NCI-H774 (cell line): ENCODE results near the gene REPS1.
"Not testable (repeated sequence)": the region's sequence is repeated elsewhere in the genome, so short reads cannot be mapped to it uniquely, and the experiment has no call there.

Experiments used
- DNase-seq: peaks from one replicate; lab custom pipeline; 2025; lab: John Stamatoyannopoulos, UW

REPS1 gene

DNA sequence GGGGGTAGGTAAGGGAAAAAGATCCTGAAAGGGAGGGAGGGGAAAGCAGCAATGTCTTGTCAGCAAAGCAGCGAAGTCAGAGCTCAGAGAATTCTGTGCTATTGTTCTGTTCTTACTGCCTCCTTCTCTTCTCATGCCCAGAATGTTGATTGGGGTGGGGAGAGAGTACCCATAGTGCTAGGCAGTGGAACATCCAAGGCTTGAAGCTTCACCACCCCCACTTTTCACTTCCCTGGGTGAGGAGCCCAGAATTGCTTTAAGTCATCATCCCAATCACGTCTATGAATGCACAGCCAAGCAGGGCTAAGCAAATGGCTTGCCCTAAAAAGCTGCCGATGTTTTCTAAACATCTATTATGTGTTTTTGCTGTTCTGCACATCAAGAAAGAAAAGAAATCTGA lies 16.5 kb downstream of the REPS1 start:
- no peak for DNase-seq

DNA sequence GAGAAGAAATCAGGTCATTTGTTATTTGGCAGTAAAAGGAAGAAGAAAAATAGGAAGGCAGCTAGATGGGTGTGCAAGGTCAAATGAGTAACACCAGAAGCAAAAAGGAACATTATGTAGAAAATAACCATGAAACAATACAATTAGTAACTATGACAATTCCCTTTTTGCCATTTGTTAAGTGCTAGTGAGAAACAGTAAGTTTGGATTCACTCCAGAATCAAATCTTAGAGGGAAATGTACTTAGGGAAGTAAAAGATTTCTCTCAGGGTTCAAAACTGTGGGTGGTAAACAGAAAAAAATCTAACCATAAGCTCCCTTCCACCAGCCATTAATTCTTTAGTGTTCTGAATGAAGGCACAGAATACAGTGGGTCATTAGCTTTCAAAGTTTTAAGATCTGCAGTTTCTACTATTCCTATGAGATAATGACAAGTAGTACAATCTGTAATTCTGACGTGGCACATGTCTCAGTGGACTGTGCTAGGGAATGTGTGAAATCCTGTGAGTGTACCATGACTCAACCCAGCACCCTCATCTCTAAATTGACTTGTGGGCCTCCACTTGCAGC lies 17.1 kb downstream of the REPS1 start:
- DNase-seq = no peak

DNA sequence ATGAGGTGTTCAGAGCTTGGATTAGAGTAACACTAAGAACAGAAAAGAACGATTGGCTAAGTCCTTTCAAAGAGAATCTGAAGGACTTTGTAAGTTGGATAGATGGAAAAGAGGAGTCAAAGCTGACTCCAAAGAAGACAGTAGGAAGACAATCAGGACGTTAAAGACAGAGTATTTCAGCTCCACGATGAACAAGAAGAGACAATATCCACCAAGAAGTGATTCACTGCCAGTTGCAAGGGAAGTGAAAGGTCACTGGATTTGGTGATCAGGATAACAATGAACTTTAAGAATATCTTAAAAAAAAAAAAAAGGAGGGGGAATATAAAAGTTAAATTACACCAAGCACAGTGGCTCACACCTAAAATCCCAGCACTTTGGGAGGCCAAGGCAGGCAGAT lies 17.9 kb downstream of the REPS1 start:
- no peak for DNase-seq

DNA sequence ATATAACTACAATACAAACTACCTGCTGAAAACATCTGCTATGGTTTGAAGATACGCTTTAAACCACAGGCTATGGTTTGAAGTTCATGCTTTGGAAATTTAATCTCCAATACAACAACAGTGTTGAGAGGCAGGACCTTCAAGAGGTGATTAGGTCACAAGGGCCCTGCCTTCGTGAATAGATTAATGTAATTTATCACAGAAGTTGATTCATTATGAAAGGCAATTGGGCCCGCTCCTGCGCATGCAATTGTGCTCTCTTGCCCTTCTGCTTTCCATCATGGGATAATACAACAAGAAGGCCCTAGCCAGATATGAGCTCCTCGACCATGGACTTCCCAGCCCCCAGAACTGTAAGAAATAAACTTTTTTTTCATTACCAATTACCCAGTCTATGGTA lies 21.2 kb downstream of the REPS1 start:
- no peak for DNase-seq

DNA sequence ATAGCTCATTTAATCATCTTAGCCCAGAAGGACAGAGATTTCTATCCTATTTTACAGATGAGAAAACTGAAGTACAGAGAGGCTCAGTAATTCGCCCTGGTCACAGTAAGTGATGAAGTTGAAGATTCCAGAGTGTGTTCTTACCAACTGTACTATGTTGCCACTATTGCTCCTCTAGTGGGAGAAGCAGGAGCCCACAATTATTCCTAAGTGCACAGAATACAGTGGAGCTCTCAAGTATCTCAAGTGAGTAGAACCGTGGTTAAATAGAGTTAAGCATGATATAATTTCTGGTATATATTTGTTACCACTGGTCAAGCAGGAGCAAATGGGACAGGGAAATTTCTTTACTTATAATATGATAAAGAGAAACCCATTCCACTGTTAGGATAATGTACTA lies 22.1 kb downstream of the REPS1 start:
- no peak for DNase-seq

DNA sequence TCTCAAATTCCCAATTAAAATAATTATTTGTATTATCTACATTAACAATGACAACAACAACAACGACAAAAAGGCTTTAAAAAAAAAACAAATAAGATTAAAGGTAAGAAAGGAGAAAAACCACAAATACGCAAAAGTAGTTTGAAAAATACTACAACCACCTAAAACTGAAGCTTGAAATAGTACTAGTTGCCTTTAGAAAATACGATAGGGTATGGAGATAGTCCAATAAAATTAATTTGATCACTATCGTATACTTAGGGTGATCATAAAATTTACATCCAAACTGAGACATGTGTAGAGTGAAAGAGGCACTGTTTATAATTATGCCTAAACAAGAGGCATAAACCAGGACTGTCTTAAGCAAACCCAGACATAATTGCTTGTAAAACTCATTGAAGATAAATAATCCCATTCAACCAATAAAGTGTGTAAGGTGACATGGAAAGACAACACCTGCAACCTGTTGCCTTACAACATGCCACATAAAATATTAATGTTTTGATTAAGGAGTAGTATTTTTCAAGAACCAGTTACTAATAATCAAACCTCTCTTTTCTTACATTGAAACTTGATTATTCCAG lies 22.7 kb downstream of the REPS1 start:
- DNase-seq = no peak

DNA sequence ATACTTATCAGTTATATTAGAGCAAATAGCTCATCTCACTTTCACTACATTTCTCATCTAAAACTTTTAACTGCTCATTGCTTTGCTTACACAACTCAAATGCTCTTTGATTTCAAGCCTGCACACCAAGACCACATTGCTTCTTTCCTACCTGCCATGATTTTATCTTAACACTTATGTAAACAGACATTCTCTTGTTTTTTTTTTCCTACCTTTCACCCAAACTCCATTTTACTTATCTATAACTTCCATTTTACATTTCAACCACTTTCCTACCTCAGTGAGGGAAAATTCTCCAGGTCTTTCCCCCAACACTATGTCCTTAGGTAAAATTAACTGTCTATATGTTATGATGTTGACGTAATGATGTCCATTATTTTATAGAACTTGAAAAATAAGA lies 24.0 kb downstream of the REPS1 start:
- DNase-seq = no peak

DNA sequence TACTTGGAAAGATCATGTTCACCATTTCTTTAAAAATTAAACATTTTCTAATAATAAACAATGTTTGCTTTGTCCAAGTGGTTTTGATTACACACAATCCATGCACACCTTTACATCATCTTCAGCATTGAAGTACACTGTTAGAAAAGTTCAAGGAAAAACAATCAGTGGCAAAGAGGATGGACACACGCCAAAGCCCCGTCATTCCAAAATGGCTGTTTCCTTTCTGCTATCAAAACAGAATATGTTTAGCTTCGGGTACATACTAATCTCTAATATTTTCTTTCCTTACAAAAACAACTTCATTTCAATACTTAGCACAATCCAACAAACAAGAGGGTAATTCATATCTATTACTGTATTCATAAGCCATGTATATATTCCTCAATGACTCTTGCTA lies 24.5 kb downstream of the REPS1 start:
- no peak for DNase-seq

DNA sequence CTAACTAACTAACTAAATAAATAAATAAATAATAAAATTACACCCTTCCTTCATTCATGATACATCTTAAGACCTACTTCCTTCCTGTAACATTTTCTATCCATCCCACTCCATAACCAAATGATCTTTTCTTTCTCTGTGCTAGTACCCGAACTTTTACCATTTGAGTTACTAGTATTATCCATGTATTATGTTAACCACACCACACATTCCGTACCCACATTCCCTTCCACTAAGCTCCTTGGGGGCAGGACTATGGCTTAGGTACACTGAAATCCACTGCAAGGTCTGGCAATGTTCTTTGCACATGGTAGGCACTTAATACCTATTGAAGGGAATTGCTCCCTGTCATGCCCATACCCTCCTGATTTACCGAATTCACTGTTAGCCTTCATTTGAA lies 24.9 kb downstream of the REPS1 start:
- no peak for DNase-seq

DNA sequence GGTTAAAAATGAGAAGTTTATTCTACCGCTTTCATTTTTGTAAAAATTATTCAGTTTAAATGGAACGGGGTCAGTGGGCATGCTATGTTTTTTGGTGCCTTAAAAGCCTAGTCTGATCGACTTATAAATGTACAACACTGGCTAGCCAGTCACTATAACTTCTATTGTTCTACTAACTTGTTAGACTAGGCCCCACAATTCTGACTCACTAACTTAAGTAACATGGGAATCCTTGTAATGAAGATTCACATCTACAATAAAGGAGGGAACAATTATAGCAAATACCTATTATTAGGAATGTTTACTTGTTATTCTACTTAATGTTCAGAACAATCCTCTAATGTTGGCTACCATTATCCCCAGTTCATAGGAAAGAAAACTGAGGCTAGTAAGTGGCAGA lies 28.5 kb downstream of the REPS1 start:
- no peak for DNase-seq

DNA sequence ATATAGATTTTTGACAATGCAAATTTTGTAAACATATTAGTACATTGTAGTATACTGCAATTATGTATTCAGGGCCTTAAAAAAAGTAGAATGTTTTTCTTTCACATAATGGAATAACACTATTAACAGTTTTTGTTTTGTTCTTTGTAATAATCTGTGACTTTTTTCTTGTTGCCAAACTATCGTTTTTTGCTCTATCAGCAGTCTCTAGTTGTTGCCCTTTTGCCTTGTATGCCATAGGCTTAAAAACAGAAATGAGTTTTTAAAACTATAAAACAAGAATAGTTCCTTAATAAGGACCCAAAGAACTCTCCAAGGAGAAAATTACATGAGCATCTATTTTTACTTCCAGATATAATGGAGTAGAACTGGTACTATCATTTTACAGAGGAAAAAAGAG lies 29.5 kb downstream of the REPS1 start:
- no peak for DNase-seq

DNA sequence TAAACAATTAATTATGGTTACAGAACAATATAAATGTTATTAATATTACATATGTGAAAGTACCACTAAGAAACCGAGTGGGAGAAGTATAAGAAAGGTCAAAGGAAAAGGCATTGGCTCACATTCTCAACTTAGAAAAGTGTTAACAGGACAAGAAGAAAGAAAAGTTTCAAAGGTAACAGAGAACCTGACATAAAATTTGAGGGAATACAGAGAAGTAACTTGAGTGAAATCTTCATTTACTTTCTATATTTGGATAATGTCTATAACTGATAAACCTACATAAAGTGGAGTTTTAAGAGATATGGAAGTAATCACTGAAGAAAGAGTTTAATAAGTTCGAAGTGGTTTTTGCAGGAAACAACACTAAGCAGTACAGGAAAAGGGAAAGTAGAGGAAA lies 30.1 kb downstream of the REPS1 start:
- DNase-seq = no peak

DNA sequence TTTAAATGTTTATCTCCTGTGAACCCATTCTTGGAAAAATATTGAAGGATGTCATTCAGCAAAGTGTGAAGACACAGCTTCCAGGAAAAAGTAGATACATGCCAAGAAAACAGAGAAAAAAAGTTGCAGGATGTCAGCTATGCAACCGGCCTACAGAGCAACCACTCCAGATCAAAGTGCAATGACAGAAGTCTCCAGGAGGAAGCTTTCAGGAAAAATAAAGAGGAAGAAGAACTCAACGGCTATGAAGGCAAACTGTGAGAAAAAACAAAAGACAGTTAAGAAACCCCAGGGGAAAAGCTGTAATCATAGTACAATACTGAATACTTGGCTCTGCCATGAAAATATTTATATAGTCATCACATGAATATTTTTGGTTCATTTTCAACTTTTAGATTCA lies 30.6 kb downstream of the REPS1 start:
- DNase-seq = no peak

DNA sequence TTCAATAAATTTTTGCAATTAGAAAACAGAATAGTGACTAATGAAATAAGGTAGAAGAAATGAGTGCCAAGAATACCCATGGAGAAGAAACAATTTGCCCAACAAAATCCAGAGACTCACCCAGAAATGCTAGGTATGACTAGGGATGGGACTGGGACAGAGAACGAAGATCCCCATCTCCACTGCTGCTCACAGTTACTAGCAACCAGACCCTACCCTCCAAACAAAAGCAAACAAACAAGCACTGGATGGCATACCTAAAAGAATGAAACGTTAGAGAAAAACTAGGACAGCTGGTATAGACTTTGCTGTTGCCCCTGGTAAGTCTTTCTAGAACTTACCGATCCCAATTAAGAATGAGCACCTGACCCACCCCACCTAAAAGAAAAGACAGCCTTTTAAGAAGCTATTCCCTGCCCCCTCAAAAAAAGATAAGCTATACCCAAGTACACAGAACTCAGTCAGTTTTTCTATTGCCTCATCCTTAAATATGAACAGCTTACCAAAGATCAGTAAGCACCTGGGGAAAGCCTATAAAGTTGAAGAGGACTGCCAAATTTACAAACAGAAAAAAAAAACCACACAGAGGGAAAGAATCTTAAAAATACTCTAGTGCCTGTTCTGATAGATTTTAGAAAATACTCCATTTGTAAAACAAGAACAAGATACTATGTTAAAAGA lies 31.7 kb downstream of the REPS1 start:
- DNase-seq = no peak

DNA sequence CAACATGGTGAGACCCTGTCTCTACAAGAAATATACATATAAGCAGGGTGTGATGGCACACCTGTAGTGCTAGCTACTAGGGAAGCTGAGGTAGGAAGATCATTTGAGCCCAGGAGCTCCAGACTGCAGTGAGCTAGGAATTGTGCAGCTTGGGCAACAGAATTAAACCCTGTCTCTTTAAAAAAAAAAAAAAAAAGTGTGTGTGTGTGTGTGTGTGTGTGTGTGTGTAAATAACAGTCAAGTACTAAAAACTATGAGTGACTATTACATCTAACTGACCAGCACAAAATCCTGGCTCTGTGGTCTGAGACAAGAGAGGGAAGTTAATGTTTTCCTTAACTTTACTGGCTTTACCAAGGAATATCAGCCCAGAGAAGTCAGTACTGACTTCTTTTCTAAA lies 32.8 kb downstream of the REPS1 start:
- no peak for DNase-seq

DNA sequence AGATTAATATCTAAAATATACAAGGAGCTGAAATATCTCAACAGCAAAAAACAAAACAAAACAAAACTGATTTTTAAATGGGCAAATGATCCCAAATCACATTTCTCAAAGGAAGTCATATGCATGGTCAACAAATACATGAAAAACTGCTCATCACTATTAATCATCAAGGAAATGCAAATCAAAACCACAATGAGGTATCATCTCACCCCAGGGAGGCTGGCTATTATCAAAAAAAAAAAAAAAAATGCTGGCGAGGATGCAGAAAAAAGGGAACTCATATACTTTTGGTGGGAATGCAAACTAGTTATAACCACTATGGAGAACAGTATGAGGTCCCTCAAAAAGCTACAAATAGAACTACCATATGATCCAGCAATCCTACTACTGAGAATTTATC lies 34.6 kb downstream of the REPS1 start:
- no peak for DNase-seq

DNA sequence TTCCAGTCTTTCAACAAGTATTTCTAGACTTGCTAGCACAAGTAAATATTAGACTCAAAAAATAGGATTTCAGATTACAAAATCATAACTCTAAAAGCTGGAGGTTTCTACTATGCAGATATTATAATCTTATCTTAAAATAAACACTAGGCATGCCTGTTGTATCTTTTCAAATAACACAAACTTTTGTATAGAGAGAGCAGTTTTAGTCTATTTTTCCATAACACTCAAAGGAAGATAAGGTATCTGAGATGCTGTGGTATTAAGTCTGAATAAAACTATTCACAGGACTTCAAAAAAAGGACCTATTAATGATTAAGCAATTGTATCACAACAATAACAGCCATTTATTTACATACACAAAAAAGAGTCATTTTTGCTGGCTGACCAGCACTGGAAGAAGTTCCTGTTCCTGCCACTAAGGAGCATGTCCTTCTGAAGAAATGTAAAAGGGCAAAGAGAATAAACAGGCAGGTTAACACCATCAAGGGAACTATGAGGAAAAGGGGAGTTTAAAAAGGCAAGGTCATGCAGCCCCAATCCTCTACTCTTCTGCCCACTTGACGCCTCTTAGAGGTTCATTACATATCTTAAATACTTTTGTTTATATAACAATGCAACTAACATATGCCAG lies 39.4 kb downstream of the REPS1 start:
- no peak for DNase-seq

DNA sequence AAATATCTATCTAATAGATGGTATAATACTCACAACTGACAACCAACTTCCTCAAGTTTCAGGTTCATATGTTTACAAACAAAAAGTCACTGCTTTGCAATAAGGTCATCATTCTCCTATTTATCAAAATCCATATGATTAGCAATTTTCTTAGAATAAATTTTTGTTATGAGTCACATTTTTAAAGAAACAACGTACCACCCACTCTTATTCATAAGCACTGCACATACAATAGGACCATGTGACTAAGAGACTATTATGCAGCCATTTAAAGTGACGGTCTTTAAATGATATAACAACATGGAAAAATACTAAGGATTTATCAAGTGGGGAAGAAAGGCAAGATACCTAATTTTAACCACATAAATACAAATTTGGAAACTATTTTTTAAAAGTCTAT lies 40.0 kb downstream of the REPS1 start:
- DNase-seq = no peak

DNA sequence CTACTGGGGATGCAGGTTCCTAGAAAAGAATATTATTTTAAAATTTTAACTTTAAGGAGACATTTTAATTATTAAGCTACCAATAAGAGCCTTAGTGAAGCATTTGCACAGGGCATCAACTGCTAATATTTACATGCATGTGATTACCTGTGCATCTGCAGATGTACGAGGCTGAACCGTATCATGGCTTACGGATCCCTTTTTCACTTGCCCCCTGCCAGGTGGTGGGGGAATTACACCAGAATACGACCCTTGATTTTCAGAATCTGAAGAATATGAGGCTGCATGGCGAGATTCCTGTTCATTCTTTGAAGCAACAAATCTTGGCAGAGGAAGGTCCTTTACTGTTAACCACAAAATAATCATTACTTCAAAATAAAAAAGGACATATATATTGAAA lies 42.7 kb downstream of the REPS1 start:
- DNase-seq = no peak

DNA sequence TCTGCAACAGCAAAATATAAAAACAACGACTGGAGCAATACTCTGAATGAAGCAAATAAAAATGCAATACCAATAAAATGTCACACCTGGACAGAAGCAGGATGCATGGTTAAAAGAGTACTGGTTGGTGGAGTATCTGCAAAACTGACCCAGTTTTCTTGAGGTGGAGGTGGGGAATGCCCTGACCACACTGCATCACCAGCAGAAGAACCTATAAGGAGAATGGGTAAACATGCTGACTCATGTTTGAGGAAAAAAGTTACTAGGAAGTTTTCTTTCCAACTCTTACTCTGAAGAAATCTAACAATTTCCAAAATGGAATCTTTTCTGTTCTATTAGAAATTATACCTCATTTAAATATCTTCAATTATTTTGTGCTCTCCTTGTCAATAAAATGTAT lies 43.6 kb downstream of the REPS1 start:
- DNase-seq = no peak

DNA sequence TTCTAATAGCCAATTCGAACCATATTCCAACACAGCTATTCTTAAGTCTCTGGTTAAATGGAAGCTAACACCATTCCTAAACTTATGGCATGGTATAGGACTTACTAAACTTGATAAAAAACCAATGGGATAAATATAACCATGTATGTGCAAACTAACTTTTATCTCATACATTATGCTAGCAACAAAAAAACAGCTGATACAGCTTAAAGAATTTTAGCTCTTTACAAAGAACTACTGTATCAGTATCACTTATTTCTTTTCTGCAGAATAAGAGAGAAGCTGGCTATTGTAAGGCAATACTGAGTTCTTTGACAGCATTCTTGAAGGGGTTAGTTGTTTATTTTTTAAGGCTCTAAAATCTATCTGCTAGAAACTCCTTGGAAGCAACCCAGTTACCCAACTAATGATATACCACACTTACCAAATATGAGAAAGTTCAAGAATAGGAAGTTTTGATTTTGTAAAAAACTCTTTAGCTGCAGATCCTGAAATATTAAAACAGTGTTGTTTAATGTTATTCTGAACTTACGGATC lies 44.9 kb downstream of the REPS1 start:
- no peak for DNase-seq

DNA sequence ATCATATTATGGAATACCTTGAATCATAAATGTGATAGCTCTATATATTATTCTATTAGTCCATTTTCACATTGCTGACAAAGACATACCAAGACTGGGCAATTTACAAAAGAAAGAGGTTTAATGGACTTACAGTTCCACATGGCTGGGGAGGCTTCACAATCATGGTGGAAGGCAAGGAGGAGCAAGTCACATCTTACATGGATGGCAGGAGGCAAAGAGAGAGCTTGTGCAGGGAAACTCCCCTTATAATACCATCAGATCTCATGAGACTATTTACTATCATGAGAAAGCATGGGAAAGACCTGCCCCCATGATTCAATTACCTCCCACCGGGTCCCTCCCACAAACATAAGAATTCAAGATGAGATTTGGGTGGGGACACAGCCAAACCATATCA lies 51.2 kb downstream of the REPS1 start:
- DNase-seq = not testable (repeated sequence)

DNA sequence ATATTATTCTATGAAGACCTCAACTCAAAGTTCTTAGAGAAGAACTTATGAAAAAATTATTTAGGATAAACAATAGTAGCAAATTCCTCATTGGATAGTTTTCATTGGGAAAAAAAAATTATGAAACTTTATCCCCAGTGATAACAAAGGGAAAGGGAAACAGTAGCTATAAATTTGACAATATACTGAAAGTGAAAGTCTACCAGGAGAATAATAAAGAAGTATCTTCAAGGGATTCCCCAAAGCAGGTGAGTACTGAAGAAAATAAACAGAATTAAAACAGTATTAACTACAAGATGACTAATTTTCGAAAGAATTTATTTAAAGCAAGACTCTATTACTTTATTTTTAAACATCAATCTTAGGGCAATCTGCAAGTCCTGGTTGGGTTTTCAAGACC lies 56.4 kb downstream of the REPS1 start:
- DNase-seq = no peak
